ENCODE data around the gene HGF.

HGF gene

DNA sequence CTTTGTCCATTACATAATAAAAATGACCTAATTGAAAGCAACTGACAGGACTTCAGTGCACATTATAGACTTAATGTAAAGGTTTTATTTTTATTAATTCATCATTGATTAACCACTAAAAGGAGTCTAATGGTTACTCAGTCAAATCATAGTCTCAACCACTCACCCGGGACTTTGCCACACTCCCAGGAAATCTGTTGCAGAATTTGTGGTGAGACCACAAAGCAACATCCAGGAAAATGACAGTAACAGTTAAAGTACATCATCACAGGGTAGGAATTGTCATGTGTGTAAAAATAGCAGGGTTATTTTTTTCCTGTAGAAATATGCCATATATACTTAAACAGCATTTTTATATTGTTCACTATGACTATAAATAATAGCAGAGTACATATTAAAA lies 6.3 kb upstream of the HGF start:
- no peak for DNase-seq (ENCODE audit: low read depth)
- no peak for TF ChIP-seq CTCF (IDR thresholded peaks at IDR 0.05; ENCODE audit: control insufficient read depth, insufficient read depth, low read depth, low read length, missing control alignments)
- H3K4me3 ChIP-seq (ENCODE audit: control insufficient read depth, low read depth, low read length): no peak overlapping the region

- TF ChIP-seq CTCF (IDR thresholded peaks at IDR 0.05; ENCODE audit: control insufficient read depth, insufficient read depth, low read depth, low read length, missing control alignments): no peak
- no peak for DNase-seq (ENCODE audit: low read depth)
- H3K4me3 ChIP-seq (ENCODE audit: control insufficient read depth, low read depth, low read length): no peak overlapping the region
These were observed 5.7 kb upstream of the HGF start for GRCh38 chr7:81775560-81775959.

GRCh38 chr7:81774551-81774950 lies 4.7 kb upstream of the HGF start:
- H3K4me3 ChIP-seq (ENCODE audit: control insufficient read depth, low read depth, low read length): no peak overlapping the region
- TF ChIP-seq CTCF (IDR thresholded peaks at IDR 0.05; ENCODE audit: control insufficient read depth, insufficient read depth, low read depth, low read length, missing control alignments): no peak
- no peak for DNase-seq (ENCODE audit: low read depth)

GRCh38 chr7:81770728-81771223 lies 929 bp upstream of the HGF start:
- H3K4me3 ChIP-seq (ENCODE audit: control insufficient read depth, low read depth, low read length): no peak overlapping the region
- TF ChIP-seq CTCF (IDR thresholded peaks at IDR 0.05; ENCODE audit: control insufficient read depth, insufficient read depth, low read depth, low read length, missing control alignments): no peak
- no peak for DNase-seq (ENCODE audit: low read depth)

GRCh38 chr7:81768951-81769778 lies 682 bp downstream of the HGF start:
- TF ChIP-seq CTCF (IDR thresholded peaks at IDR 0.05; ENCODE audit: control insufficient read depth, insufficient read depth, low read depth, low read length, missing control alignments): no peak
- H3K4me3 ChIP-seq (ENCODE audit: control insufficient read depth, low read depth, low read length): peak overlapping the region; percentile 40
- DNase-seq (ENCODE audit: low read depth): no peak

- H3K4me3 ChIP-seq (ENCODE audit: control insufficient read depth, low read depth, low read length): no peak overlapping the region
- TF ChIP-seq CTCF (IDR thresholded peaks at IDR 0.05; ENCODE audit: control insufficient read depth, insufficient read depth, low read depth, low read length, missing control alignments): no peak
- no peak for DNase-seq (ENCODE audit: low read depth)
These were observed 1.9 kb downstream of the HGF start for GRCh38 chr7:81767926-81768325.
